C4-2B (cell line): ENCODE measurements around the gene TRPT1.
A peak's percentile ranks its signal among the peaks of the same experiment; 100 is the strongest.

Experiments
- H3K27ac ChIP-seq: fragments of 450-650 bp; 2 replicates; pipeline ENCODE4 v1.5.1; 2017
- ZFX ChIP-seq: fragments of 450-650 bp; IDR thresholded peaks from 2 replicates; pipeline ENCODE4 v1.6.1; 2017
- TF ChIP-seq, protein P1 (sequence below): fragments of 450-650 bp; conservative IDR thresholded peaks from 2 replicates; pipeline ENCODE4 v1.5.1; 2017; ENCODE audit warnings: mild to moderate bottlenecking

TRPT1 gene

GRCh38 chr11:64251016-64251752 lies 25.2 kb upstream of the TRPT1 start, which contains the start of gene PLCB3:
Gene PLCB3, plus strand, starts transcription at chr11:64251530. Its CDS starts 120 bp downstream, at chr11:64251650.
- peak; percentile 41; the same call in 1 of the 2 replicates for TF ChIP-seq ZFX
- TF ChIP-seq, protein P1, sequence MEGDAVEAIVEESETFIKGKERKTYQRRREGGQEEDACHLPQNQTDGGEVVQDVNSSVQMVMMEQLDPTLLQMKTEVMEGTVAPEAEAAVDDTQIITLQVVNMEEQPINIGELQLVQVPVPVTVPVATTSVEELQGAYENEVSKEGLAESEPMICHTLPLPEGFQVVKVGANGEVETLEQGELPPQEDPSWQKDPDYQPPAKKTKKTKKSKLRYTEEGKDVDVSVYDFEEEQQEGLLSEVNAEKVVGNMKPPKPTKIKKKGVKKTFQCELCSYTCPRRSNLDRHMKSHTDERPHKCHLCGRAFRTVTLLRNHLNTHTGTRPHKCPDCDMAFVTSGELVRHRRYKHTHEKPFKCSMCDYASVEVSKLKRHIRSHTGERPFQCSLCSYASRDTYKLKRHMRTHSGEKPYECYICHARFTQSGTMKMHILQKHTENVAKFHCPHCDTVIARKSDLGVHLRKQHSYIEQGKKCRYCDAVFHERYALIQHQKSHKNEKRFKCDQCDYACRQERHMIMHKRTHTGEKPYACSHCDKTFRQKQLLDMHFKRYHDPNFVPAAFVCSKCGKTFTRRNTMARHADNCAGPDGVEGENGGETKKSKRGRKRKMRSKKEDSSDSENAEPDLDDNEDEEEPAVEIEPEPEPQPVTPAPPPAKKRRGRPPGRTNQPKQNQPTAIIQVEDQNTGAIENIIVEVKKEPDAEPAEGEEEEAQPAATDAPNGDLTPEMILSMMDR, result peak; percentile 97
- peak within 1 kb of the TSS; percentile 78 for H3K27ac ChIP-seq

DNA sequence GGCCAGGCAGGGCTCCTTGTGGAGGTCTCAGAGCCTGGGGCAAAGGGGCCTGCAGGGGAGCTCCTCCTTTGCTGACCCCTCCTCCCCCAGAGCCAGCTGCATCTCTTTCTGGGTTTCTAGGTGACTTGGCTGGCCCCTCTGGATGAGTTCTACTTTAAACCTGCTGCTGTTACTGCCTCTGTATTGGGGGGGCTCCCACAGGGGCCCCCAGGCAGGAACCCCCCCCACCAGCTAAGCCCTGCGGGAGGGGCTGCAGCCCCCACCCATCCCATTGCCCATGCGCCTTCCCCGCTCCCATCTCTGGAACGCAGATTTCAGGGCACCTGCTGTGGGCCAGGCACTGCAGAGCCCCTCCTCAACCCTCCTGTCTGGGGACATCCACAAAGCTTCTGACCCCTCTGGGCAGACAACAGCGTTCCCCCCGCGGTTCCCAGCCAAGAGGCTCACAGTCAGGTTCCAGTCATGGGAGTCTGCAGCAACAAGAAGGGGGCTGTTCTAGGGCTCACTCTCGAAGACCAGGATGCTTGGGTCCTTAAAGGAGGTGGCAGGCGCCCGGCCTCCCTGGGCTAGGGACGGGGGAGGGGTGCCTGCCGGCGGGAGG lies 24.5 kb upstream of the TRPT1 start:
- H3K27ac ChIP-seq, result peak overlapping the region; percentile 78; the same call in 1 of the 2 replicates
- TF ChIP-seq, protein P1, result no peak
- no peak for TF ChIP-seq ZFX

- TF ChIP-seq, protein P1, result no peak
- TF ChIP-seq ZFX, result no peak
- H3K27ac ChIP-seq, result no peak overlapping the region
Observed at GRCh38 chr11:64249563-64250414, 23.8 kb upstream of the TRPT1 start.

GRCh38 chr11:64249038-64249437 lies 23.1 kb upstream of the TRPT1 start:
- TF ChIP-seq, protein P1, result no peak
- no peak for TF ChIP-seq ZFX
- no peak overlapping the region for H3K27ac ChIP-seq

DNA sequence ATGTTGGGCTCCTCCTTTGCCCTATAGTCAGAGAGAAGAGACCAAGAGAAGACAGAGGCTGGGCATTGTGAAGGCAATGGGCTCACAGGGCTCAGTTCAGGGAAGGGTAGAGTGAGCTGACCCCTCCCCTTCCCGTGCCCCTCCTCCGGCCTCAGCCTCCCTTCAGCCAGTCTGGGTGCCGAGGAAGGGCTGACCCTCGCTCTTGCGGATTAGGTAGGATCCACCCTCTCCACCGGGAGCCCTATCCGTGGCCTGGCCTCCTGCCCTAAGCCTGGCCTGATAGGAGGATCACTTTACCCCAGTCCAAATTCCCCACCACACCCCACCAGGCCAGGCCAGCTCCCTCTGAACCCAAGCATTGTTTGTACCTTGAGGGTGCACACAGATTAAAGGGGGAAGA lies 22.6 kb upstream of the TRPT1 start:
- TF ChIP-seq, protein P1, result no peak
- TF ChIP-seq ZFX, result no peak
- H3K27ac ChIP-seq, result no peak overlapping the region

GRCh38 chr11:64247729-64248531 lies 21.9 kb upstream of the TRPT1 start:
- TF ChIP-seq, protein P1, result no peak
- no peak for TF ChIP-seq ZFX
- H3K27ac ChIP-seq, result peak overlapping the region; percentile 97
